ENCODE results near the gene KBTBD2.
"Not testable (repeated sequence)": the region's sequence is repeated elsewhere in the genome, so short reads cannot be mapped to it uniquely, and the experiment has no call there.

DNA sequence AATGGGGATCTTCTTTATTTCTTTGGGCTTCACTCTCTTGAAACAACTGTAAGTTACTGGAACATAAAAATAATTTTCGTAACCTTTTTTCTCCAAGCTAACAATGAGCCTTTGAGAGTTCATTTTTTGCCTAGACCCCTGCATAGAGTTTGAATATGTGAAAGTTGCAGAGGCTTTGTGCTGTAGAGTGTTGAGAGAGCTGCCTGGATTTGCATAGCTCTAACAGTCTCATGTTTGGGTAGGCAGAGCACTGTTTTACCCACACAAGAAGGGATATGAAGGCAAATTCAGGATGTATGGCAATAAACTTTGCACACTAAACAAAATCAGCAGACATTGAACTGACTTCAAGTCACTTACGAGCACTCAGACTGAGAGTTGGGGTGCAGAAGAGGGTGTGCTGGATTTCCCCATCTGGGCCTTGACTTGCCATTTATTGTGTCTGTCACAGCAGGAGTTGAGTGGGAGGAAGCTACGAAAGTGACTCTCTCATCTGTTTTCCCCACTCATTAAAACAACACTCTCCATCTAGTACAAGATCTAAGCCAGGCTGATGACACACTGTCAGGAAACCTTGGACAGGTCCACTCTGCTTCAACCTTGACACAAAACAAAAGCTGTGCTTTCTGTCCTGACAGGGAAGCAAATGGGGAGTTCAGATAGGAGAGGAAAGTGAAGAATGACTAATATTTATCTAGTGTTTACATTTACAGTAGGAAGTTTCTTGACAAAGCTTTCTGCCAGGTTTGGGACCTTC lies 62.4 kb downstream of the KBTBD2 start:
- TF ChIP-seq, protein P1, sequence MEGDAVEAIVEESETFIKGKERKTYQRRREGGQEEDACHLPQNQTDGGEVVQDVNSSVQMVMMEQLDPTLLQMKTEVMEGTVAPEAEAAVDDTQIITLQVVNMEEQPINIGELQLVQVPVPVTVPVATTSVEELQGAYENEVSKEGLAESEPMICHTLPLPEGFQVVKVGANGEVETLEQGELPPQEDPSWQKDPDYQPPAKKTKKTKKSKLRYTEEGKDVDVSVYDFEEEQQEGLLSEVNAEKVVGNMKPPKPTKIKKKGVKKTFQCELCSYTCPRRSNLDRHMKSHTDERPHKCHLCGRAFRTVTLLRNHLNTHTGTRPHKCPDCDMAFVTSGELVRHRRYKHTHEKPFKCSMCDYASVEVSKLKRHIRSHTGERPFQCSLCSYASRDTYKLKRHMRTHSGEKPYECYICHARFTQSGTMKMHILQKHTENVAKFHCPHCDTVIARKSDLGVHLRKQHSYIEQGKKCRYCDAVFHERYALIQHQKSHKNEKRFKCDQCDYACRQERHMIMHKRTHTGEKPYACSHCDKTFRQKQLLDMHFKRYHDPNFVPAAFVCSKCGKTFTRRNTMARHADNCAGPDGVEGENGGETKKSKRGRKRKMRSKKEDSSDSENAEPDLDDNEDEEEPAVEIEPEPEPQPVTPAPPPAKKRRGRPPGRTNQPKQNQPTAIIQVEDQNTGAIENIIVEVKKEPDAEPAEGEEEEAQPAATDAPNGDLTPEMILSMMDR (IDR thresholded peaks at IDR 0.05): not testable (repeated sequence)
- TF ChIP-seq POLR2A (IDR thresholded peaks at IDR 0.05): not testable (repeated sequence)
